Measurements from ENCODE around the gene SPIN1. TPM values are rescaled to one million over a fixed set of nuclear protein-coding genes. Genes with fewer than 3 reads are reported as not detected.

Gene SPIN1
- total and polyA plus RNA-seq, 8 donors = 17.8 to 53.4 (median 28.8) TPM

GRCh38 chr9:88418715-88419540 is 30.7 kb downstream of the SPIN1 start:
- DNase-seq = no peak
- Histone ChIP-seq H3K36me3 (peaks cover 0 to 6% (median 5%) of the 10 kb centered on the region in 3 donors), H3K27me3 (no peaks in the 10 kb centered on the region), H3K27ac (no peak overlapping the region), H3K4me3 (no peak overlapping the region), H3K9me3 (peaks cover 0 to 3% (median 0%) of the 10 kb centered on the region in 4 donors), H3K4me1 (no peaks in the 10 kb centered on the region)
- no peak for TF ChIP-seq CTCF (IDR thresholded peaks at IDR 0.05)
- no peak for FAIRE-seq
- intact Hi-C loops (cut with DNase I) = no loop called here
- 93 to 96% methylated on average over 7 of the region's 7 CpGs for WGBS, 2 donors
- ATAC-seq = no peak

- FAIRE-seq (no peak), DNase-seq (no peak), ATAC-seq (no peak)
- no peaks in the 10 kb centered on the region for H3K4me1 ChIP-seq
- no peaks in the 10 kb centered on the region for H3K27me3 ChIP-seq
- H3K4me3 ChIP-seq = no peak overlapping the region
- WGBS, 2 donors = 98% methylated on average over 7 of the region's 7 CpGs
- peaks cover 0 to 3% (median 0%) of the 10 kb centered on the region in 4 donors for H3K9me3 ChIP-seq
- TF ChIP-seq CTCF (IDR thresholded peaks at IDR 0.05) = no peak
- intact Hi-C loops (cut with DNase I) = no loop called here
- no peak overlapping the region for H3K27ac ChIP-seq
- H3K36me3 ChIP-seq = peaks cover 0 to 6% (median 5%) of the 10 kb centered on the region in 3 donors
Measured at GRCh38 chr9:88420227-88420626, 32.0 kb downstream of the SPIN1 start.

- Histone ChIP-seq H3K4me3 (no peak overlapping the region), H3K4me1 (no peaks in the 10 kb centered on the region), H3K36me3 (peaks cover 0 to 6% (median 5%) of the 10 kb centered on the region in 3 donors), H3K27me3 (no peaks in the 10 kb centered on the region), H3K27ac (no peak overlapping the region), H3K9me3 (peaks cover 0 to 3% (median 0%) of the 10 kb centered on the region in 4 donors)
- ATAC-seq = no peak
- no peak for DNase-seq
- no peak for TF ChIP-seq CTCF (IDR thresholded peaks at IDR 0.05)
- no peak for FAIRE-seq
- intact Hi-C loops (cut with DNase I) = no loop called here
- 94 to 95% methylated on average over 5 of the region's 5 CpGs for WGBS, 2 donors
Measured at GRCh38 chr9:88421348-88421747, 33.1 kb downstream of the SPIN1 start.

GRCh38 chr9:88425538-88425950 is 37.3 kb downstream of the SPIN1 start:
- FAIRE-seq (no peak), DNase-seq (no peak), ATAC-seq (peak in 2 of 4 donors; percentile 30 to 57)
- intact Hi-C loops (cut with DNase I) = no loop called here
- no peak for TF ChIP-seq CTCF (IDR thresholded peaks at IDR 0.05)
- no peaks in the 10 kb centered on the region for H3K9me3 ChIP-seq
- H3K4me1 ChIP-seq = no peaks in the 10 kb centered on the region
- WGBS, 2 donors = 88 to 89% methylated on average over 10 of the region's 10 CpGs
- no peak overlapping the region for H3K4me3 ChIP-seq
- no peak overlapping the region for H3K27ac ChIP-seq
- H3K36me3 ChIP-seq = peaks cover 0 to 5% (median 5%) of the 10 kb centered on the region in 3 donors
- H3K27me3 ChIP-seq = no peaks in the 10 kb centered on the region

- no peak for ATAC-seq
- Histone ChIP-seq H3K4me1 (no peaks in the 10 kb centered on the region), H3K9me3 (no peaks in the 10 kb centered on the region), H3K27me3 (no peaks in the 10 kb centered on the region), H3K4me3 (no peak overlapping the region), H3K36me3 (peaks cover 0 to 5% (median 0%) of the 10 kb centered on the region in 3 donors), H3K27ac (no peak overlapping the region)
- intact Hi-C loops (cut with DNase I) = no loop called here
- no peak for TF ChIP-seq CTCF (IDR thresholded peaks at IDR 0.05)
- no peak for FAIRE-seq
- WGBS, 2 donors = 90 to 98% methylated on average over 1 of the region's 1 CpG
- no peak for DNase-seq
Measured at GRCh38 chr9:88426651-88427050, 38.4 kb downstream of the SPIN1 start.
